ENCODE data around the gene SEMA3D. TPM values are rescaled to one million over a fixed set of nuclear protein-coding genes. Genes with fewer than 3 reads are reported as not detected.

Gene SEMA3D
- total and polyA plus RNA-seq, 11 donors: 0.10 to 8.6 (median 0.88) TPM

GRCh38 chr7:85111761-85112160 lies 75.1 kb downstream of the SEMA3D start:
- Histone ChIP-seq H3K4me1 (no peaks in the 10 kb centered on the region), H3K4me3 (no peak overlapping the region), H3K27ac (no peak overlapping the region), H3K9me3 (no peaks in the 10 kb centered on the region), H3K36me3 (no peaks in the 10 kb centered on the region), H3K27me3 (no peaks in the 10 kb centered on the region)
- ATAC-seq: no peak
- DNase-seq: no peak
- intact Hi-C loops (cut with DNase I): no loop called here
- WGBS, 4 donors: 91 to 97% (median 92%) methylated on average over 1 of the region's 1 CpG
- TF ChIP-seq CTCF (IDR thresholded peaks at IDR 0.05) (no peak), POLR2A (IDR thresholded peaks at IDR 0.05) (no peak)

- DNase-seq: no peak
- Histone ChIP-seq H3K36me3 (no peaks in the 10 kb centered on the region), H3K27ac (no peak overlapping the region), H3K4me3 (no peak overlapping the region), H3K9me3 (no peaks in the 10 kb centered on the region), H3K4me1 (peaks cover 0 to 32% (median 11%) of the 10 kb centered on the region in 12 donors), H3K27me3 (no peaks in the 10 kb centered on the region)
- TF ChIP-seq POLR2A (IDR thresholded peaks at IDR 0.05) (no peak), CTCF (IDR thresholded peaks at IDR 0.05) (no peak)
- intact Hi-C loops (cut with DNase I): loop anchor here in 1 of 10 donors (10.0 kb wide), 1 partner anchor 68 kb away; no protein-coding TSS in a partner anchor
- ATAC-seq: no peak
- WGBS, 4 donors: 91 to 93% (median 93%) methylated on average over 5 of the region's 5 CpGs
Observed at GRCh38 chr7:85106719-85107118, 80.1 kb downstream of the SEMA3D start.

GRCh38 chr7:85104432-85105205 lies 82.2 kb downstream of the SEMA3D start:
- TF ChIP-seq CTCF (IDR thresholded peaks at IDR 0.05): no peak
- no peak for TF ChIP-seq POLR2A (IDR thresholded peaks at IDR 0.05)
- no peaks in the 10 kb centered on the region for H3K27me3 ChIP-seq
- no peaks in the 10 kb centered on the region for H3K9me3 ChIP-seq
- WGBS, 4 donors: 13 to 26% (median 23%) methylated on average over 4 of the region's 4 CpGs
- H3K4me3 ChIP-seq: no peak overlapping the region
- peaks cover 0 to 32% (median 11%) of the 10 kb centered on the region in 12 donors for H3K4me1 ChIP-seq
- H3K27ac ChIP-seq: peak overlapping the region in 1 of 12 donors; percentile 10
- ATAC-seq: peak in 3 of 4 donors; percentile 28 to 66 (median 45)
- no peaks in the 10 kb centered on the region for H3K36me3 ChIP-seq
- intact Hi-C loops (cut with DNase I): loop anchor here in 1 of 10 donors (10.0 kb wide), 1 partner anchor 70 kb away; no protein-coding TSS in a partner anchor
- DNase-seq: no peak

GRCh38 chr7:85103962-85104361 lies 82.9 kb downstream of the SEMA3D start:
- TF ChIP-seq POLR2A (IDR thresholded peaks at IDR 0.05) (no peak), CTCF (IDR thresholded peaks at IDR 0.05) (no peak)
- peaks cover 0 to 32% (median 11%) of the 10 kb centered on the region in 12 donors for H3K4me1 ChIP-seq

More at GRCh38 chr7:85103962-85104361, 82.9 kb downstream of the SEMA3D start:
- no peaks in the 10 kb centered on the region for H3K27me3 ChIP-seq
- H3K27ac ChIP-seq: peak overlapping the region in 1 of 12 donors; percentile 10
- H3K4me3 ChIP-seq: no peak overlapping the region
- intact Hi-C loops (cut with DNase I): loop anchor here in 1 of 10 donors (10.0 kb wide), 1 partner anchor 71 kb away; no protein-coding TSS in a partner anchor
- DNase-seq: no peak
- no peaks in the 10 kb centered on the region for H3K9me3 ChIP-seq
- ATAC-seq: no peak
- no peaks in the 10 kb centered on the region for H3K36me3 ChIP-seq
